ENCODE measurements around the gene POLE3. TPM values are rescaled to one million over a fixed set of nuclear protein-coding genes. Genes with fewer than 3 reads are reported as not detected.
"Not testable (repeated sequence)": the region's sequence is repeated elsewhere in the genome, so short reads cannot be mapped to it uniquely, and the experiment has no call there.

POLE3 gene
- total RNA-seq, 6 experiments from 2014 or later: 13.8 to 24.5 (median 16.6) TPM

DNA sequence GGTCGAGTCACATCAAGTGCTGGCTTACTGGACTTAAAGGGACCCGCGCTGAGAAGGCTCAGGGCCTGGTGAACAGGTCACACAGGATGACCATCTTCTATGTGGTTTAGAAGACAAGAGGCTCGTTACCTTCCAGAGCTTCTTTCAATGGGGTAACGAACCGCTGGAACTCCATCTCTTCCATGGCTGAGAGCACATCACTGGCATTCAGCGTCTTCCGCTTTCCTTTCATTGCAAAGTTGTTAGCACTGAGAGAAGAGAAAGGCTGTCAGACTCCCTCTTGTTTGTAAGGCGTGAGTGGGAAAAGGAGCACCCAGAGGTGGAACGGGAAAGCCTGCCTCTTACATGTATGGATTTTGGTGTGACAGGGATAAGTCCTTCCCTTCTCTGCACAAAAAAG is 994 bp downstream of the POLE3 start:
- no peak for ATAC-seq
- no peak for DNase-seq
- H3K9me3 ChIP-seq: no peaks in the 10 kb centered on the region
- intact Hi-C loops (cut with DNase I): loop anchor here in 1 of 2 donors (5.0 kb wide), 1 partner anchor 97 kb away; no protein-coding TSS in a partner anchor
- H3K27me3 ChIP-seq: no peaks in the 10 kb centered on the region
- H3K27ac ChIP-seq: peak overlapping the region; percentile 94 to 98 (median 94)
- 37% methylated on average over 8 of the region's 10 CpGs for WGBS (ENCODE audit: insufficient coverage, low coverage, low lambda C conversion rate, missing lambda C conversion rate)
- H3K4me1 ChIP-seq: peaks cover 0 to 20% (median 8%) of the 10 kb centered on the region in 4 donors
- peaks cover 0 to 12% (median 6%) of the 10 kb centered on the region in 4 donors for H3K36me3 ChIP-seq
- TF ChIP-seq POLR2A (IDR thresholded peaks at IDR 0.05): no peak
- TF ChIP-seq, protein P1, sequence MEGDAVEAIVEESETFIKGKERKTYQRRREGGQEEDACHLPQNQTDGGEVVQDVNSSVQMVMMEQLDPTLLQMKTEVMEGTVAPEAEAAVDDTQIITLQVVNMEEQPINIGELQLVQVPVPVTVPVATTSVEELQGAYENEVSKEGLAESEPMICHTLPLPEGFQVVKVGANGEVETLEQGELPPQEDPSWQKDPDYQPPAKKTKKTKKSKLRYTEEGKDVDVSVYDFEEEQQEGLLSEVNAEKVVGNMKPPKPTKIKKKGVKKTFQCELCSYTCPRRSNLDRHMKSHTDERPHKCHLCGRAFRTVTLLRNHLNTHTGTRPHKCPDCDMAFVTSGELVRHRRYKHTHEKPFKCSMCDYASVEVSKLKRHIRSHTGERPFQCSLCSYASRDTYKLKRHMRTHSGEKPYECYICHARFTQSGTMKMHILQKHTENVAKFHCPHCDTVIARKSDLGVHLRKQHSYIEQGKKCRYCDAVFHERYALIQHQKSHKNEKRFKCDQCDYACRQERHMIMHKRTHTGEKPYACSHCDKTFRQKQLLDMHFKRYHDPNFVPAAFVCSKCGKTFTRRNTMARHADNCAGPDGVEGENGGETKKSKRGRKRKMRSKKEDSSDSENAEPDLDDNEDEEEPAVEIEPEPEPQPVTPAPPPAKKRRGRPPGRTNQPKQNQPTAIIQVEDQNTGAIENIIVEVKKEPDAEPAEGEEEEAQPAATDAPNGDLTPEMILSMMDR (IDR thresholded peaks at IDR 0.05): no peak
- H3K4me3 ChIP-seq: peak overlapping the region; percentile 84 to 95 (median 85)

DNA sequence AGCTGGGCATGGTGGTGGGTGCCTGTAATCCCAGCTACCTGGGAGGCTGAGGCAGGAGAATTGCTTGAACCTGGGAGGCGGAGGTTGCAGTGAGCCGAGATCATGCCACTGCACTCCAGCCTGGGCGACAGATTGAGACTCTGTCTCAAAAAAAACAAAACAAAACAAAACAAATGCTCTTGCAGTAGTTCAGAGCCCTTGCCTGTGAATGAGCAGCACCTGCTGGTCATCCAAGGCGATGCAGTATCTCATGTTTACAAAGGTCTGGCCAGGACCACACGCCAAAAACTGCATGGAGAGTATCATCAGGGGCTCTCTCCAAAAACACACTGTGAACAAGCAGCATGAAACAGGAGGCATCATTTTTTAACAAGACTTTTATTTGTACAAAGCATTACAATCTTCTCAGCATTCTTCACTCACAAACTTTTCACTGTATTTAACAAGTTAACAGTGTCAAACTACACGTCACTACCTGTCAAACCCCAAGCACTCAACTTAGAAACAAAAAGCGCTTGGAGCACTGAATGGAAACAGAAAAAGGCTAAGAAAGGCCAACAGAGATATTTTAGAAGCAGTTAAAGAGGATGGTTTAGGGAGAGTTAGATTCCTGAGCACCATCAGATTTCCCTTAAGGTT is 3.5 kb downstream of the POLE3 start:
- H3K27me3 ChIP-seq, H3K4me3 ChIP-seq, H3K9me3 ChIP-seq: not testable (repeated sequence)
- TF ChIP-seq, protein P1 (IDR thresholded peaks at IDR 0.05): peak; percentile 79 to 91 (median 88)
- H3K36me3 ChIP-seq: peaks cover 0 to 12% (median 6%) of the 10 kb centered on the region in 4 donors
- peaks cover 0 to 30% (median 13%) of the 10 kb centered on the region in 4 donors for H3K4me1 ChIP-seq
- intact Hi-C loops (cut with DNase I): loop anchor here in 1 of 2 donors (5.0 kb wide), 1 partner anchor 95 kb away; no protein-coding TSS in a partner anchor
- peak in 2 of 3 donors; percentile 55 to 69 for DNase-seq
- peak; percentile 48 to 66 (median 54) for ATAC-seq
- peak overlapping the region in 1 of 3 donors; percentile 21 for H3K27ac ChIP-seq
- WGBS (ENCODE audit: insufficient coverage, low coverage, low lambda C conversion rate, missing lambda C conversion rate): 18% methylated on average over 7 of the region's 7 CpGs

DNA sequence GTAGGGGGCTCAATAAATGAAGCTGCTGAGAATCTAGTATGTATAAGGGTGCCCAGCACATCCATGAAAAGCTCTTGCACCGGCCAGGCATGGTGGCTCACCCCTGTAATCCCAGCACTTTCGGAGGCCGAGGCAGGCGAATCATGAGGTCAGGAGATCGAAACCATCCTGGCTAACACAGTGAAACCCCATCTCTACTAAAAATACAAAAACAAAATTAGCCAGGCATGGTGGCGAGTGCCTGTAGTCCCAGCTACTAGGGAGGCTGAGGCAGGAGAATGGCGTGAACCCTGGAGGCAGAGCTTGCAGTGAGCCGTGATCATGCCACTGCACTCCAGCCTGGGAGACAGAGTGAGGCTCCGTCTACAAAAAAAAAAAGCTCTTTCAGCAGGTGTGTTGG is 4.1 kb downstream of the POLE3 start:
- Histone ChIP-seq H3K4me1 (peaks cover 0 to 31% (median 15%) of the 10 kb centered on the region in 4 donors), H3K36me3 (peaks cover 0 to 12% (median 6%) of the 10 kb centered on the region in 4 donors), H3K27ac (peak overlapping the region in 1 of 3 donors; percentile 21)
- WGBS (ENCODE audit: insufficient coverage, low coverage, low lambda C conversion rate, missing lambda C conversion rate): 63% methylated on average over 4 of the region's 9 CpGs
- intact Hi-C loops (cut with DNase I): loop anchor here in 1 of 2 donors (5.0 kb wide), 1 partner anchor 94 kb away; no protein-coding TSS in a partner anchor
- H3K9me3 ChIP-seq, DNase-seq, H3K27me3 ChIP-seq, ATAC-seq, H3K4me3 ChIP-seq: not testable (repeated sequence)

DNA sequence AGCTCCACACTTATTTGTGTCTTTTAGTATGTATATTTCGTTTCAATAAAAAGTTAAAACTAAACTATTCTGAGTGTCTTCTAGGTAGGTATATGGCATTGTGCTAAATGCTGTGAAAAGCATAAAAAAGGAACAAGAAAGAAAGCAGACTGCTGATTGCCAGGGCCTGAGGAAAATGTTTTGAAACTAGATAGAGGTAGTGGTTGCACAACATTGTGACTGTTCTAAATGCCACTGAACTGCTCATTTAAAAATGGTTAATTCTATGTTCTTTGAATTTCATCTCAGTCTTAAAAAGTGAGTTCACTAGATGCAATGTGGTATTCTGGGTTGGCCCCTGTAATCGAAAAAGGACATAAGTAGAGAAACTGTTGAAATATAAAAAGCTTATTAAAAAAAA is 6.8 kb downstream of the POLE3 start:
- WGBS (ENCODE audit: insufficient coverage, low coverage, low lambda C conversion rate, missing lambda C conversion rate): 22% methylated on average over 2 of the region's 2 CpGs
- ATAC-seq: no peak
- H3K27ac ChIP-seq: peak overlapping the region in 1 of 3 donors; percentile 37
- H3K9me3 ChIP-seq: no peaks in the 10 kb centered on the region
- H3K4me1 ChIP-seq: peaks cover 0 to 40% (median 15%) of the 10 kb centered on the region in 4 donors
- no peak for TF ChIP-seq POLR2A (IDR thresholded peaks at IDR 0.05)
- TF ChIP-seq, protein P1 (IDR thresholded peaks at IDR 0.05): no peak
- intact Hi-C loops (cut with DNase I): no loop called here
- no peaks in the 10 kb centered on the region for H3K27me3 ChIP-seq
- H3K36me3 ChIP-seq: peaks cover 0 to 10% (median 4%) of the 10 kb centered on the region in 4 donors
- no peak overlapping the region for H3K4me3 ChIP-seq
- DNase-seq: no peak
